ENCODE measurements around the gene OR5D18. TPM values are rescaled to one million over a fixed set of nuclear protein-coding genes. Genes with fewer than 3 reads are reported as not detected.

OR5D18 gene
- total RNA-seq, result not detected in 2 replicates

GRCh38 chr11:55819330-55819729 is at the start of gene OR5D18:
Gene OR5D18, plus strand, starts transcription at chr11:55819630. Its CDS starts 0 bp downstream, at chr11:55819630.

GRCh38 chr11:55773138-55773537 is 46.3 kb upstream of the OR5D18 start, which contains the start of gene OR5D13:
Gene OR5D13, plus strand, starts transcription at chr11:55773438. Its CDS starts 0 bp downstream, at chr11:55773438.

GRCh38 chr11:55795256-55795655 is 24.2 kb upstream of the OR5D18 start, which contains the start of gene OR5D14:
Gene OR5D14, plus strand, starts transcription at chr11:55795556. Its CDS starts 0 bp downstream, at chr11:55795556.

GRCh38 chr11:55811067-55811466 is 8.4 kb upstream of the OR5D18 start, which contains the start of gene OR5L1:
Gene OR5L1, plus strand, starts transcription at chr11:55811367. Its CDS starts 100 bp downstream, at chr11:55811467.

GRCh38 chr11:55826919-55827318 is 7.5 kb downstream of the OR5D18 start, which contains the start of gene OR5L2:
Gene OR5L2, plus strand, starts transcription at chr11:55827219. Its CDS starts 0 bp downstream, at chr11:55827219.

GRCh38 chr11:55838452-55838851 is 19.0 kb downstream of the OR5D18 start, which contains the start of gene OR5D16:
Gene OR5D16, plus strand, starts transcription at chr11:55838752. Its CDS starts 0 bp downstream, at chr11:55838752.

Small RNA genes within 50 kb of the gene (small RNA-seq; reads per million reads assigned to genes)
- not detected for gene AC036111.3

Other genes starting within 250 kb of the OR5D18 start
- not detected in 2 replicates for gene OR4C16, start 247.5 kb upstream of the OR5D18 start, total RNA-seq
- not detected in 2 replicates for gene OR4C11, start 212.0 kb upstream of the OR5D18 start, total RNA-seq
- not detected in 2 replicates for gene OR4P4, start 184.5 kb upstream of the OR5D18 start, total RNA-seq
- not detected in 2 replicates for gene OR4S2, start 171.3 kb upstream of the OR5D18 start, total RNA-seq
- gene OR4C6, start 157.4 kb upstream of the OR5D18 start, total RNA-seq, result not detected in 2 replicates
- gene OR5D13, start 46.2 kb upstream of the OR5D18 start, total RNA-seq, result not detected in 2 replicates
- not detected in 2 replicates for gene OR5D14, start 24.1 kb upstream of the OR5D18 start, total RNA-seq
- not detected in 2 replicates for gene OR5L1, start 8.3 kb upstream of the OR5D18 start, total RNA-seq
- not detected in 2 replicates for gene OR5L2, start 7.6 kb downstream of the OR5D18 start, total RNA-seq
- gene OR5D16, start 19.1 kb downstream of the OR5D18 start, total RNA-seq, result not detected in 2 replicates
- gene TRIM51, start 63.7 kb downstream of the OR5D18 start, total RNA-seq, result not detected in 2 replicates
- gene OR5W2, start 95.0 kb downstream of the OR5D18 start, total RNA-seq, result not detected in 2 replicates
- not detected in 2 replicates for gene OR5I1, start 116.8 kb downstream of the OR5D18 start, total RNA-seq
- gene OR10AG1, start 150.3 kb downstream of the OR5D18 start, total RNA-seq, result not detected in 2 replicates
- not detected in 2 replicates for gene OR5F1, start 175.0 kb downstream of the OR5D18 start, total RNA-seq
- not detected in 2 replicates for gene OR5AS1, start 208.0 kb downstream of the OR5D18 start, total RNA-seq

Data from thoracic aorta endothelial cell (primary cell).